SK-N-SH (cell line): ENCODE results near the gene PFN1. TPM values are rescaled to one million over a fixed set of nuclear protein-coding genes. Genes with fewer than 3 reads are reported as not detected.

Source experiments
- ELF1 ChIP-seq: IDR thresholded peaks from 2 replicates; pipeline ENCODE4 v1.4.0; 2012
- EZH2phosphoT487 ChIP-seq: fragments of 200-600 bp; sonication (generic); IDR thresholded peaks from 2 replicates; pipeline ENCODE4 v1.6.1; 2017; ENCODE audit warnings: low read depth, mixed run types, mild to moderate bottlenecking, antibody characterized with exemption, moderate library complexity, borderline replicate concordance
- FOXJ3 ChIP-seq: sonication (generic); formaldehyde crosslinking; IDR thresholded peaks from 2 replicates; pipeline ENCODE4 v1.5.1; 2020; ENCODE audit warnings: mild to moderate bottlenecking, missing genetic modification reagents
- FOXM1 ChIP-seq: IDR thresholded peaks from 2 replicates; pipeline ENCODE4 v1.4.0; 2012; ENCODE audit warnings: low read depth, mild to moderate bottlenecking
- GABPA ChIP-seq: IDR thresholded peaks from 2 replicates; pipeline ENCODE4 v1.4.0; 2012; ENCODE audit warnings: low read depth, mild to moderate bottlenecking
- JUND ChIP-seq: IDR thresholded peaks from 2 replicates; pipeline ENCODE4 v1.4.0; 2012
- MEF2A ChIP-seq: IDR thresholded peaks from 2 replicates; pipeline ENCODE4 v1.4.0; 2012; ENCODE audit warnings: low read depth, borderline replicate concordance
- MXI1 ChIP-seq: IDR thresholded peaks from 2 replicates; pipeline ENCODE4 v1.6.1; 2012; ENCODE audit warnings: mild to moderate bottlenecking, low read depth, low read length, improper control_type of control experiment
- NRF1 ChIP-seq: IDR thresholded peaks from 2 replicates; pipeline ENCODE4 v1.6.1; 2012; ENCODE audit warnings: low read depth, mild to moderate bottlenecking, low read length
- PBX3 ChIP-seq: IDR thresholded peaks from 2 replicates; pipeline ENCODE4; 2012
- RAD21 ChIP-seq: IDR thresholded peaks from 2 replicates; pipeline ENCODE4 v1.6.1; 2012; ENCODE audit warnings: mild to moderate bottlenecking, low read length
- RCOR1 ChIP-seq: fragments of 150-350 bp; IDR thresholded peaks from 2 replicates; pipeline ENCODE4 v1.6.1; 2017; ENCODE audit warnings: antibody characterized with exemption, low read length
- RFX5 ChIP-seq: IDR thresholded peaks from 2 replicates; pipeline ENCODE4 v1.6.1; 2012; ENCODE audit warnings: mild to moderate bottlenecking, improper control_type of control experiment, low read length
- RXRA ChIP-seq: IDR thresholded peaks from 2 replicates; pipeline ENCODE4 v1.4.0; 2012; ENCODE audit warnings: low read depth, mild to moderate bottlenecking, borderline replicate concordance
- SIN3A ChIP-seq: IDR thresholded peaks from 2 replicates; pipeline ENCODE4 v1.6.1; 2012; ENCODE audit warnings: low read depth, mild to moderate bottlenecking, low read length, moderate library complexity, borderline replicate concordance
- SMC3 ChIP-seq: IDR thresholded peaks from 2 replicates; pipeline ENCODE4 v1.6.1; 2012; ENCODE audit warnings: low read depth, low read length, improper control_type of control experiment
- TCF12 ChIP-seq: IDR thresholded peaks from 2 replicates; pipeline ENCODE4 v1.4.0; 2012
- YY1 ChIP-seq: IDR thresholded peaks from 2 replicates; pipeline ENCODE4 v1.4.0; 2012; ENCODE audit warnings: low read depth, mild to moderate bottlenecking
- polyA plus RNA-seq, 3 experiments: library from polyadenylated mRNA; depleted of rRNA; stranded (reverse); fragments of >200 nt; gene quantifications; 2 replicates each; pipeline ENCODE4 v1.2.3, GENCODE V29; 2012
- TF ChIP-seq, protein P1 (sequence below): fragments of 200-600 bp; sonication (generic); IDR thresholded peaks from 2 replicates; pipeline ENCODE4 v1.6.1; 2017; ENCODE audit warnings: antibody characterized with exemption, mild to moderate bottlenecking, moderate library complexity
- TF ChIP-seq, protein P2 (sequence below): fragments of 150-350 bp; IDR thresholded peaks from 2 replicates; pipeline ENCODE4 v1.6.1; 2016; ENCODE audit warnings: mild to moderate bottlenecking, low read depth, low read length
- TF ChIP-seq, protein P3 (sequence below): IDR thresholded peaks from 2 replicates; pipeline ENCODE4 v1.6.1; 2012; ENCODE audit warnings: mild to moderate bottlenecking, low read depth, low read length, moderate library complexity

Gene PFN1
- polyA plus RNA-seq, 1 of the 3 experiments (the other 2 are of a cell fraction) = 2,484 TPM

GRCh38 chr17:4967539-4968485, 19.5 kb upstream of the PFN1 start, which contains the start of gene SPAG7 (continued):
- TF ChIP-seq, protein P1, sequence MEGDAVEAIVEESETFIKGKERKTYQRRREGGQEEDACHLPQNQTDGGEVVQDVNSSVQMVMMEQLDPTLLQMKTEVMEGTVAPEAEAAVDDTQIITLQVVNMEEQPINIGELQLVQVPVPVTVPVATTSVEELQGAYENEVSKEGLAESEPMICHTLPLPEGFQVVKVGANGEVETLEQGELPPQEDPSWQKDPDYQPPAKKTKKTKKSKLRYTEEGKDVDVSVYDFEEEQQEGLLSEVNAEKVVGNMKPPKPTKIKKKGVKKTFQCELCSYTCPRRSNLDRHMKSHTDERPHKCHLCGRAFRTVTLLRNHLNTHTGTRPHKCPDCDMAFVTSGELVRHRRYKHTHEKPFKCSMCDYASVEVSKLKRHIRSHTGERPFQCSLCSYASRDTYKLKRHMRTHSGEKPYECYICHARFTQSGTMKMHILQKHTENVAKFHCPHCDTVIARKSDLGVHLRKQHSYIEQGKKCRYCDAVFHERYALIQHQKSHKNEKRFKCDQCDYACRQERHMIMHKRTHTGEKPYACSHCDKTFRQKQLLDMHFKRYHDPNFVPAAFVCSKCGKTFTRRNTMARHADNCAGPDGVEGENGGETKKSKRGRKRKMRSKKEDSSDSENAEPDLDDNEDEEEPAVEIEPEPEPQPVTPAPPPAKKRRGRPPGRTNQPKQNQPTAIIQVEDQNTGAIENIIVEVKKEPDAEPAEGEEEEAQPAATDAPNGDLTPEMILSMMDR = no peak; the same call in 1 of the 2 replicates
- TF ChIP-seq MEF2A (no peak), PBX3 (no peak), RXRA (no peak), TCF12 (no peak), MXI1 (peak; percentile 62), SIN3A (peak; percentile 68; the same call in 1 of the 2 replicates), YY1 (peak; percentile 97), RCOR1 (no peak), JUND (no peak), ELF1 (0 out of 2 replicates have a peak, but pooled peaks have one; percentile 22), RFX5 (no peak), FOXM1 (no peak), RAD21 (peak; percentile 64), NRF1 (no peak), EZH2phosphoT487 (no peak), GABPA (peak; percentile 61), FOXJ3 (CRISPR knock-in tag) (no peak), SMC3 (no peak)
- TF ChIP-seq, protein P2, sequence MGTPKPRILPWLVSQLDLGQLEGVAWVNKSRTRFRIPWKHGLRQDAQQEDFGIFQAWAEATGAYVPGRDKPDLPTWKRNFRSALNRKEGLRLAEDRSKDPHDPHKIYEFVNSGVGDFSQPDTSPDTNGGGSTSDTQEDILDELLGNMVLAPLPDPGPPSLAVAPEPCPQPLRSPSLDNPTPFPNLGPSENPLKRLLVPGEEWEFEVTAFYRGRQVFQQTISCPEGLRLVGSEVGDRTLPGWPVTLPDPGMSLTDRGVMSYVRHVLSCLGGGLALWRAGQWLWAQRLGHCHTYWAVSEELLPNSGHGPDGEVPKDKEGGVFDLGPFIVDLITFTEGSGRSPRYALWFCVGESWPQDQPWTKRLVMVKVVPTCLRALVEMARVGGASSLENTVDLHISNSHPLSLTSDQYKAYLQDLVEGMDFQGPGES = no peak
- TF ChIP-seq, protein P3, sequence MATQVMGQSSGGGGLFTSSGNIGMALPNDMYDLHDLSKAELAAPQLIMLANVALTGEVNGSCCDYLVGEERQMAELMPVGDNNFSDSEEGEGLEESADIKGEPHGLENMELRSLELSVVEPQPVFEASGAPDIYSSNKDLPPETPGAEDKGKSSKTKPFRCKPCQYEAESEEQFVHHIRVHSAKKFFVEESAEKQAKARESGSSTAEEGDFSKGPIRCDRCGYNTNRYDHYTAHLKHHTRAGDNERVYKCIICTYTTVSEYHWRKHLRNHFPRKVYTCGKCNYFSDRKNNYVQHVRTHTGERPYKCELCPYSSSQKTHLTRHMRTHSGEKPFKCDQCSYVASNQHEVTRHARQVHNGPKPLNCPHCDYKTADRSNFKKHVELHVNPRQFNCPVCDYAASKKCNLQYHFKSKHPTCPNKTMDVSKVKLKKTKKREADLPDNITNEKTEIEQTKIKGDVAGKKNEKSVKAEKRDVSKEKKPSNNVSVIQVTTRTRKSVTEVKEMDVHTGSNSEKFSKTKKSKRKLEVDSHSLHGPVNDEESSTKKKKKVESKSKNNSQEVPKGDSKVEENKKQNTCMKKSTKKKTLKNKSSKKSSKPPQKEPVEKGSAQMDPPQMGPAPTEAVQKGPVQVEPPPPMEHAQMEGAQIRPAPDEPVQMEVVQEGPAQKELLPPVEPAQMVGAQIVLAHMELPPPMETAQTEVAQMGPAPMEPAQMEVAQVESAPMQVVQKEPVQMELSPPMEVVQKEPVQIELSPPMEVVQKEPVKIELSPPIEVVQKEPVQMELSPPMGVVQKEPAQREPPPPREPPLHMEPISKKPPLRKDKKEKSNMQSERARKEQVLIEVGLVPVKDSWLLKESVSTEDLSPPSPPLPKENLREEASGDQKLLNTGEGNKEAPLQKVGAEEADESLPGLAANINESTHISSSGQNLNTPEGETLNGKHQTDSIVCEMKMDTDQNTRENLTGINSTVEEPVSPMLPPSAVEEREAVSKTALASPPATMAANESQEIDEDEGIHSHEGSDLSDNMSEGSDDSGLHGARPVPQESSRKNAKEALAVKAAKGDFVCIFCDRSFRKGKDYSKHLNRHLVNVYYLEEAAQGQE = no peak; the same call in 1 of the 2 replicates
